Measurements from ENCODE around the gene LRR1.
A peak's percentile ranks its signal among the peaks of the same experiment; 100 is the strongest.

The LRR1 gene

GRCh38 chr14:49634547-49635334 lies 36.0 kb downstream of the LRR1 start, which contains the start of gene DNAAF2:
DNAAF2 (minus strand) TSS chr14:49635244; CDS start chr14:49635149, 95 bp downstream.
- peak within 1 kb of the TSS; percentile 81 for H3K4me3 ChIP-seq (ENCODE audit: low read depth, low read length)
- CTCF ChIA-PET: interaction anchor here (0.9 to 2.6 kb wide), 23 partner anchors 8 to 228 kb away, joined by 3 to 44 read pairs (median 5); partner anchors contain the start of genes KLHDC2, MGAT2, NEMF and RPL36AL
- POLR2A ChIA-PET: interaction anchor here (1.0 to 2.3 kb wide), 6 partner anchors 10 to 227 kb away, joined by 3 to 23 read pairs (median 6); partner anchors contain the start of genes KLHDC2, MGAT2, NEMF and RPL36AL
- no peak for DNase-seq (ENCODE audit: low read depth, low spot score)
- no peak for TF ChIP-seq CTCF (IDR thresholded peaks at IDR 0.05; ENCODE audit: insufficient read depth, low read length, missing control alignments)

GRCh38 chr14:49636866-49637265 lies 38.1 kb downstream of the LRR1 start:
- DNase-seq (ENCODE audit: low read depth, low spot score): no peak
- ChIA-PET CTCF (interaction anchor here (1.7 kb wide), 1 partner anchor 131 kb away, joined by 4 read pairs; the partner anchor contains the start of gene KLHDC2), POLR2A (no interaction called here)
- H3K4me3 ChIP-seq (ENCODE audit: low read depth, low read length): no peak overlapping the region
- no peak for TF ChIP-seq CTCF (IDR thresholded peaks at IDR 0.05; ENCODE audit: insufficient read depth, low read length, missing control alignments)

- H3K4me3 ChIP-seq (ENCODE audit: low read depth, low read length): no peak overlapping the region
- TF ChIP-seq CTCF (IDR thresholded peaks at IDR 0.05; ENCODE audit: insufficient read depth, low read length, missing control alignments): no peak
- no peak for DNase-seq (ENCODE audit: low read depth, low spot score)
- POLR2A ChIA-PET: interaction anchor here (0.7 kb wide), 1 partner anchor 51 kb away, joined by 3 read pairs; no protein-coding TSS in a partner anchor
- CTCF ChIA-PET: interaction anchor here (1.7 kb wide), 1 partner anchor 130 kb away, joined by 4 read pairs; the partner anchor contains the start of gene KLHDC2
Measured at GRCh38 chr14:49637534-49638078, 38.9 kb downstream of the LRR1 start.

GRCh38 chr14:49640540-49641417 lies 42.0 kb downstream of the LRR1 start:
- ChIA-PET CTCF (interaction anchor here (1.4 to 1.6 kb wide), 2 partner anchors 10 kb away, joined by 3 read pairs; no protein-coding TSS in a partner anchor), POLR2A (no interaction called here)
- no peak for DNase-seq (ENCODE audit: low read depth, low spot score)
- no peak overlapping the region for H3K4me3 ChIP-seq (ENCODE audit: low read depth, low read length)
- no peak for TF ChIP-seq CTCF (IDR thresholded peaks at IDR 0.05; ENCODE audit: insufficient read depth, low read length, missing control alignments)

GRCh38 chr14:49641697-49642129 lies 43.0 kb downstream of the LRR1 start:
- no peak for TF ChIP-seq CTCF (IDR thresholded peaks at IDR 0.05; ENCODE audit: insufficient read depth, low read length, missing control alignments)
- POLR2A ChIA-PET: no interaction called here
- no peak overlapping the region for H3K4me3 ChIP-seq (ENCODE audit: low read depth, low read length)
- CTCF ChIA-PET: interaction anchor here (1.6 kb wide), 1 partner anchor 9 kb away, joined by 3 read pairs; no protein-coding TSS in a partner anchor
- DNase-seq (ENCODE audit: low read depth, low spot score): no peak
